ENCODE results near the gene LRP6.
"Not testable (repeated sequence)": the region's sequence is repeated elsewhere in the genome, so short reads cannot be mapped to it uniquely, and the experiment has no call there.

Gene LRP6

DNA sequence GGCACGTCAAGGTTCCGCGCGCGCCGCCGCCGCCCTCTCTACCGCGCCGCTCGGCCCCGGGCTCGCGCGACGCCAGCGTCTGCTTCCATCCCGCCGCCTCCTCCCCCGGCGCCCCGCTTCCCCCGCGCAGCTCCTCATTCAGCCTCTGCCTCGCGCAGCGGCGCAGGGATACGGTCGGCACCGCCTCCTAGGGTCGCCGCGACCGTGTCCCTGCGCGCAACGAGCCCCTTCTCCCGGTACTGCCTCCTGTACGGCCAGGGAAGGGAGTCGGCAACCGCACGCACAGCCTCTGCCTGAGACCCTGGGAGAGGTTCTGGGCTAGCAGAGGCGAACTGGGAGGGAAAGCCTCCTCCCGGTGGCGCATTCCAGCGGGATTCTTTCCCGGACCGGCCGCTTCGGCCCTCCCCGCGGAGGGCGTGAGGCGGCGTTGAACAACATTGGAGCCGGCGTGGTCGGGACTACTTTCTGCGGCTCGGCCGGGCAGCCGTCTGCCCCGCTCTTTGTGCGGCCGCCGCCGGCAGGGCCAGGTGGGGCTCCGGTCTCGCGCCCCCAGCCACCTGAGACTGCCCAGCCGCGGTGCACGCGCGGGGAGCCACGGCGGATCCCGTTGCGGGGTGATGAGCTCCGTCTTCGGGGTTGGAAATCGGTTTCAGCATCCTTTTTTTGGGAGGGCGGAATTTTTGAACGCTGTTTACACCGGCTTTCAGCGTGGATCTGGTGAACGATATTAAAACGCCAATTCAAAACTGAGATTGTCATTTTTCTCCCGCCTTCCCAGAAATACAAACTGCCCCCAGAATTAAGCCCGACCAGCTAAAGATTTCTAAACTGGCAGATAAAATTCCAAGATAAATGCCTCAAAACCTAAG lies at the start of gene LRP6:
Gene LRP6, minus strand, starts transcription at position 172 of the 869 bp plus-strand sequence. CDS start 309 bp downstream, outside the sequence.
- Histone ChIP-seq H3K9me3 (ENCODE audit: control insufficient read depth, insufficient read depth, low read length) (no peaks in the 10 kb centered on the region), H3K36me3 (ENCODE audit: control insufficient read depth, low read length) (no peaks in the 10 kb centered on the region; the same call in 1 of the 2 replicates), H3K4me2 (ENCODE audit: low read length) (peak within 1 kb of the TSS; percentile 71), H3K27me3 (ENCODE audit: control insufficient read depth, low read length) (no peaks in the 10 kb centered on the region), H3K27ac (ENCODE audit: low read depth, low read length) (peak within 1 kb of the TSS; percentile 34), H3K79me2 (ENCODE audit: control insufficient read depth, low read length) (peaks cover 46% of the 10 kb centered on the region), H3K4me1 (ENCODE audit: control insufficient read depth, low read length) (peaks cover 23% of the 10 kb centered on the region), H3K9me2 (replicated peaks; ENCODE audit: control insufficient read depth, low read length) (no peaks in the 10 kb centered on the region), H3K4me3 (ENCODE audit: low read length) (peak within 1 kb of the TSS; percentile 89), H4K20me1 (ENCODE audit: control insufficient read depth, insufficient read depth, low read depth, low read length) (no peaks in the 10 kb centered on the region), H3F3A (ENCODE audit: control insufficient read depth, insufficient read depth) (no peaks in the 10 kb centered on the region)
- TF ChIP-seq, protein P1, sequence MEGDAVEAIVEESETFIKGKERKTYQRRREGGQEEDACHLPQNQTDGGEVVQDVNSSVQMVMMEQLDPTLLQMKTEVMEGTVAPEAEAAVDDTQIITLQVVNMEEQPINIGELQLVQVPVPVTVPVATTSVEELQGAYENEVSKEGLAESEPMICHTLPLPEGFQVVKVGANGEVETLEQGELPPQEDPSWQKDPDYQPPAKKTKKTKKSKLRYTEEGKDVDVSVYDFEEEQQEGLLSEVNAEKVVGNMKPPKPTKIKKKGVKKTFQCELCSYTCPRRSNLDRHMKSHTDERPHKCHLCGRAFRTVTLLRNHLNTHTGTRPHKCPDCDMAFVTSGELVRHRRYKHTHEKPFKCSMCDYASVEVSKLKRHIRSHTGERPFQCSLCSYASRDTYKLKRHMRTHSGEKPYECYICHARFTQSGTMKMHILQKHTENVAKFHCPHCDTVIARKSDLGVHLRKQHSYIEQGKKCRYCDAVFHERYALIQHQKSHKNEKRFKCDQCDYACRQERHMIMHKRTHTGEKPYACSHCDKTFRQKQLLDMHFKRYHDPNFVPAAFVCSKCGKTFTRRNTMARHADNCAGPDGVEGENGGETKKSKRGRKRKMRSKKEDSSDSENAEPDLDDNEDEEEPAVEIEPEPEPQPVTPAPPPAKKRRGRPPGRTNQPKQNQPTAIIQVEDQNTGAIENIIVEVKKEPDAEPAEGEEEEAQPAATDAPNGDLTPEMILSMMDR (IDR thresholded peaks at IDR 0.05; ENCODE audit: low read depth, low read length, poor library complexity, severe bottlenecking): no peak
- no peak for TF ChIP-seq EZH2phosphoT487 (IDR thresholded peaks at IDR 0.05; ENCODE audit: borderline replicate concordance, low read length)

DNA sequence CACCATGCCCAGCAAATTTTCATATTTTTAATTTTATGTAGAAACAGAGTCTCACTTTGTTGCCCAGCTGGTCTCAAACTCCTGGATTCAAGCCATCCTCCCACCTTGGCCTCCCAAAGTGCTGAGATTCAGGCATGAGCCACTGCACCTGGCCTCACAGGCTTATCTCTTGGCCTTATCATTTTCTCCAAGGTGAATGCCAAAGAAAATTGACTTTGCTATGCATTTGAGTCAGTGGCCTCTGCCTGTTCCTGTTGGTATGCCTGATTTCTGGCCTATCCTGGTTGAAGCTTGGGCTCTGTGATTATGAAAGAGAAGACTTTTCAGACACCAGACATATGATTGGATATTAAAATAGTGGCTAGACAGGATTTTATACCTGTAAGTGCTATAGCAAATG lies 49.0 kb upstream of the LRP6 start:
- H3K27ac ChIP-seq (ENCODE audit: low read depth, low read length): no peak overlapping the region
- H3K36me3 ChIP-seq (ENCODE audit: control insufficient read depth, low read length): no peaks in the 10 kb centered on the region
- H3K4me1 ChIP-seq (ENCODE audit: control insufficient read depth, low read length): no peaks in the 10 kb centered on the region
- TF ChIP-seq EZH2phosphoT487 (IDR thresholded peaks at IDR 0.05; ENCODE audit: borderline replicate concordance, low read length): no peak
- TF ChIP-seq, protein P1 (IDR thresholded peaks at IDR 0.05; ENCODE audit: low read depth, low read length, poor library complexity, severe bottlenecking): no peak
- H3K79me2 ChIP-seq (ENCODE audit: control insufficient read depth, low read length): no peaks in the 10 kb centered on the region
- no peak overlapping the region for H3K4me3 ChIP-seq (ENCODE audit: low read length)
- H3K4me2 ChIP-seq (ENCODE audit: low read length): no peak overlapping the region
- no peaks in the 10 kb centered on the region for H3K9me3 ChIP-seq (ENCODE audit: control insufficient read depth, insufficient read depth, low read length)
- no peaks in the 10 kb centered on the region for H3F3A ChIP-seq (ENCODE audit: control insufficient read depth, insufficient read depth)
- no peaks in the 10 kb centered on the region for H4K20me1 ChIP-seq (ENCODE audit: control insufficient read depth, insufficient read depth, low read depth, low read length)
- no peaks in the 10 kb centered on the region for H3K9me2 ChIP-seq (replicated peaks; ENCODE audit: control insufficient read depth, low read length)
- H3K27me3 ChIP-seq (ENCODE audit: control insufficient read depth, low read length): no peaks in the 10 kb centered on the region

DNA sequence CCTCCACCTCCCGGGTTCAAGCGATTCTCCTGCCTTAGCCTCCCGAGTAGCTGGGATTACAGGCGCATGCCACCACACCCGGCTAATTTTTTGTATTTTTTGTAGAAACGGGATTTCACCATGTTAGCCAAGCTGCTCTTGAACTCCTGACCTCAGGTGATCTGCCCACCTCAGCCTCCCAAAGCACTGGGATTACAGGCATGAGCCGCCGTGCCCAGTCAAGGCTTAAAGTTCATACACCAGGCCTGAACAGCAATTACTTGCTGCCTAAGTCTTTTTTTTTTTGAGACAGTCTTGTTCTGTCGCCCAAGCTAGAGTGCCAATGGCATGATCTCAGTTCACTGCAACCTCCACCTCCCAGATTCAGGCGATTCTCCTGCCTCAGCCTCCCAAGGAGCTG lies 43.9 kb upstream of the LRP6 start:
- not testable (repeated sequence) for H3K4me1 ChIP-seq (ENCODE audit: control insufficient read depth, low read length); H3K79me2 ChIP-seq (ENCODE audit: control insufficient read depth, low read length); H3K4me2 ChIP-seq (ENCODE audit: low read length); H3K9me2 ChIP-seq (replicated peaks; ENCODE audit: control insufficient read depth, low read length); H3K27ac ChIP-seq (ENCODE audit: low read depth, low read length); H3K27me3 ChIP-seq (ENCODE audit: control insufficient read depth, low read length); H3K4me3 ChIP-seq (ENCODE audit: low read length); H3F3A ChIP-seq (ENCODE audit: control insufficient read depth, insufficient read depth); H4K20me1 ChIP-seq (ENCODE audit: control insufficient read depth, insufficient read depth, low read depth, low read length); H3K9me3 ChIP-seq (ENCODE audit: control insufficient read depth, insufficient read depth, low read length); H3K36me3 ChIP-seq (ENCODE audit: control insufficient read depth, low read length)

DNA sequence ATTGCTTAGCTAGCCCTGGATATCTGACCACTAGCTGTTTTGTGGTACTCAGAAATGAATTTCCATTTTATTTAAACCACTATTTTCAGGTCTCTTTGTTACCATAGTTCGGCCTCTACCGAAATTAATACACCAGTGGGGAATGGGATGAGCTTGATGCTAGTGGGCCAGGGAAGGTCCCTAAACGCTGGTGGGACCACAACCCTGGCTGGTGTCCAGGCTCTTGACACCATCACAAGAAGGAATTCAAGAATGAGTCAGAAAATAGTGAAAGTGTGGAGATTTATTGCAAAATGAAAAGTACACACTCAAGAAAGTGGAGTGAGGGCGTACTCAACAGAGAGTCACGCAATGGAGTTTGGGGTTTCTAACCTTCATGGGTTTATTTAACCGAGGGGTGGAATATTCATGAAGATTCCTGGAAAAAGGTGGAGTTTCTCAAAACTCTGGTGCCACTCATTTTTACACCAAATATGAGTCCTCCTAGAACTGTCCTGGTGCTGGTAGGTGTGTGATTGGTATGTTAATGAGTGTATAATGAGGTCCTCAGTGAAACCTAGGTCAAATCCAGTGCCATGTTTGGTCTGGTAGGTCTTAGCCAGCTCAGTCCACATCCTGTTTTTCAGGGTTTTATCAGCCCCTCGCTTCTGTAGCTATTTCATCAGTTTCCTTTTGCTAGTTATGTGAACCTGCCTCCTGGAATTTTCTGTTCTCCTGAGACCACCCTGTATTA lies 38.9 kb upstream of the LRP6 start:
- Histone ChIP-seq H3K36me3 (ENCODE audit: control insufficient read depth, low read length) (no peaks in the 10 kb centered on the region), H3K4me2 (ENCODE audit: low read length) (no peak overlapping the region), H3K27me3 (ENCODE audit: control insufficient read depth, low read length) (peaks cover 5% of the 10 kb centered on the region), H3K27ac (ENCODE audit: low read depth, low read length) (no peak overlapping the region), H4K20me1 (ENCODE audit: control insufficient read depth, insufficient read depth, low read depth, low read length) (no peaks in the 10 kb centered on the region), H3K4me3 (ENCODE audit: low read length) (no peak overlapping the region), H3K4me1 (ENCODE audit: control insufficient read depth, low read length) (no peaks in the 10 kb centered on the region), H3K9me3 (ENCODE audit: control insufficient read depth, insufficient read depth, low read length) (no peaks in the 10 kb centered on the region), H3F3A (ENCODE audit: control insufficient read depth, insufficient read depth) (no peaks in the 10 kb centered on the region), H3K79me2 (ENCODE audit: control insufficient read depth, low read length) (no peaks in the 10 kb centered on the region), H3K9me2 (replicated peaks; ENCODE audit: control insufficient read depth, low read length) (no peaks in the 10 kb centered on the region)
- TF ChIP-seq EZH2phosphoT487 (IDR thresholded peaks at IDR 0.05; ENCODE audit: borderline replicate concordance, low read length): no peak
- TF ChIP-seq, protein P1 (IDR thresholded peaks at IDR 0.05; ENCODE audit: low read depth, low read length, poor library complexity, severe bottlenecking): no peak
